Measurements from ENCODE around the gene QRSL1.

- no peak for TF ChIP-seq CTCF (IDR thresholded peaks at IDR 0.05; ENCODE audit: extremely low read depth in 1 of 2, insufficient read depth in 1 of 2, low read depth in 1 of 2, low read length in 2 of 2)
- no peak for TF ChIP-seq FOS (IDR thresholded peaks at IDR 0.05; ENCODE audit: borderline replicate concordance, insufficient read depth, low read length)
- no peak for TF ChIP-seq EZH2 (IDR thresholded peaks at IDR 0.05; ENCODE audit: borderline replicate concordance, low read depth, low read length, severe bottlenecking)
- no peak for TF ChIP-seq POLR2A (IDR thresholded peaks at IDR 0.05; ENCODE audit: low read depth, low read length)
- TF ChIP-seq MAX (IDR thresholded peaks at IDR 0.05; ENCODE audit: insufficient read depth, insufficient read length), result no peak
- TF ChIP-seq POLR2AphosphoS5 (IDR thresholded peaks at IDR 0.05; ENCODE audit: insufficient read depth, low read depth, low read length), result no peak
- TF ChIP-seq JUN (IDR thresholded peaks at IDR 0.05; ENCODE audit: borderline replicate concordance, insufficient read depth, insufficient read length, low read depth), result no peak
- no peak for TF ChIP-seq GATA2 (IDR thresholded peaks at IDR 0.05; ENCODE audit: insufficient read depth, insufficient read length, low read depth, low read length)
- TF ChIP-seq MYC (IDR thresholded peaks at IDR 0.05; ENCODE audit: low read depth, low read length), result no peak
These were observed 45.3 kb downstream of the QRSL1 start for GRCh38 chr6:106674541-106675229.

Data from endothelial cell of umbilical vein (primary cell).